Panc1 (cell line): ENCODE results near the gene ORC3. TPM values are rescaled to one million over a fixed set of nuclear protein-coding genes. Genes with fewer than 3 reads are reported as not detected.

Experiments used
- ATAC-seq: fragments of 200-7000 bp; cut with Tn5 transposase; 2 replicates; pipeline ENCODE4 v1.9.1; 2020; ENCODE audit warnings: mild to moderate bottlenecking, moderate library complexity
- BruUV-seq: library from RNA; stranded (reverse); fragments of 400-500 nt; replicated peaks from 2 replicates; lab custom pipeline; 2021; lab: Mats Ljungman, UMichigan
- CTCF ChIA-PET: fragments of 300-600 bp; sonication (Branson Sonifier 250); formaldehyde crosslinking; loops from one replicate; lab custom pipeline; 2022; ENCODE audit warnings: antibody characterized with exemption; lab: Charles Lee
- POLR2A ChIA-PET: fragments of 300-600 bp; sonication (Branson Sonifier 250); formaldehyde crosslinking; loops from one replicate; lab custom pipeline; 2022; ENCODE audit warnings: antibody characterized with exemption; lab: Charles Lee
- DNase-seq: peaks from one replicate; pipeline ENCODE4 v3.0.0-alpha.2; 2010; ENCODE audit warnings: low read depth, low spot score
- H3K27ac ChIP-seq: 2 replicates; pipeline ENCODE4 v1.5.1; 2011; ENCODE audit warnings: mild to moderate bottlenecking, low read length, inconsistent platforms
- H3K27me3 ChIP-seq: fragments of 200-500 bp; sonication (Bioruptor generic); 2 replicates; pipeline ENCODE4 v1.6.0; 2014; ENCODE audit warnings: low read length, inconsistent platforms; ENCODE audit not compliant: control insufficient read depth, insufficient read depth
- H3K36me3 ChIP-seq: fragments of 200-500 bp; sonication (Bioruptor generic); 2 replicates; pipeline ENCODE4 v1.5.1; 2014; ENCODE audit warnings: inconsistent platforms, mild to moderate bottlenecking, low read length, moderate library complexity; ENCODE audit not compliant: control insufficient read depth, insufficient read depth
- H3K4me1 ChIP-seq: 2 replicates; pipeline ENCODE4 v1.5.1; 2011; ENCODE audit warnings: inconsistent platforms, mild to moderate bottlenecking, low read length, moderate library complexity; ENCODE audit not compliant: control insufficient read depth, insufficient read depth
- H3K4me3 ChIP-seq, 2 experiments: 2 replicates each; pipeline ENCODE4 v1.5.1; 2011 to 2012; ENCODE audit warnings: low read depth in 2 of 2, low read length in 2 of 2, mild to moderate bottlenecking in 2 of 2, inconsistent platforms in 1 of 2, moderate library complexity in 1 of 2
- H3K9me3 ChIP-seq: fragments of 200-500 bp; sonication (Bioruptor generic); 2 replicates; pipeline ENCODE4 v1.5.1; 2014; ENCODE audit warnings: low read depth, mild to moderate bottlenecking, inconsistent platforms, low read length, moderate library complexity; ENCODE audit not compliant: control insufficient read depth, insufficient read depth
- CTCF ChIP-seq: fragments of 450-650 bp; IDR thresholded peaks from 2 replicates; pipeline ENCODE4 v1.5.1; 2017; ENCODE audit warnings: mild to moderate bottlenecking
- POLR2AphosphoS5 ChIP-seq: IDR thresholded peaks from 2 replicates; pipeline ENCODE4 v1.6.1; 2012; ENCODE audit warnings: mild to moderate bottlenecking, low read depth, low read length, moderate library complexity
- REST ChIP-seq, 2 experiments: IDR thresholded peaks; 2 replicates each; pipeline ENCODE4 v1.6.1; 2011 to 2012; ENCODE audit warnings: low read depth in 2 of 2, control low read depth in 1 of 2, low read length in 1 of 2, mild to moderate bottlenecking in 1 of 2, moderate library complexity in 1 of 2; ENCODE audit not compliant: insufficient read depth in 1 of 2
- SIN3A ChIP-seq: IDR thresholded peaks from 2 replicates; pipeline ENCODE4 v1.6.1; 2012; ENCODE audit warnings: low read depth, mild to moderate bottlenecking, low read length, moderate library complexity, borderline replicate concordance; ENCODE audit not compliant: insufficient read depth
- TCF7L2 ChIP-seq: IDR thresholded peaks from 2 replicates; pipeline ENCODE4 v1.6.1; 2011; ENCODE audit warnings: mild to moderate bottlenecking, low read depth, low read length, inconsistent platforms
- in situ Hi-C: cut with HindIII; loops from 2 replicates; pipeline ENCODE4 v1.10.0; 2016; ENCODE audit warnings: low sequenced_read_pairs, low pct_unique_long_range_greater_than_20kb
- intact Hi-C: fragments of 100-400 bp; cut with micrococcal nuclease; formaldehyde crosslinking; loops from one replicate; pipeline ENCODE4 v1.10.0; 2022; ENCODE audit not compliant: unreplicated experiment
- total RNA-seq: library from RNA; stranded (reverse); gene quantifications from one replicate; pipeline ENCODE4 v1.2.1, GENCODE V29; 2021; ENCODE audit not compliant: unreplicated experiment

The ORC3 gene
- total RNA-seq, 1 experiment from 2014 or later: 36.9 TPM

DNA sequence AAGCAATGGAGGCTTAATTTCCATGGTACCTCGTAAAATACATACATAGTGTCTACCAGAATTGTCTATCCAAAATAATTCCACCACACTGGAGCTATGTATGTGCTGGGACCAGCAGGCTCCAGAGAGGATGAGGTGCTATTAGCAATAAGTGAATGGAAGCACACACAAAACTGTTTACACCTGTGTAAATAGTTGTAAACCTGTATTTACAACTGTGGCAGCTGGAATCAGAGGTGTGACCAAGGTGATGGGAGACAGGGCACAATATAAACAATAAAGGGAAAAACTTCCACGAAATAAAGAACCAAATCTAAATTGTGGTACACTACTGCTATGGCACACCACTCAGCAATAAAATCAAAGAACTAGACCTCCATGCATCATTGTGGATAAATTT lies 14.5 kb upstream of the ORC3 start:
- Histone ChIP-seq H3K27me3 (no peaks in the 10 kb centered on the region), H3K36me3 (no peaks in the 10 kb centered on the region; the same call in 1 of the 2 replicates), H3K4me3 (no peak overlapping the region), H3K4me1 (peaks cover 5% of the 10 kb centered on the region; the same call in 1 of the 2 replicates), H3K27ac (no peak overlapping the region), H3K9me3 (no peaks in the 10 kb centered on the region)
- intact Hi-C loops (loop anchor here (10.0 kb wide), 1 partner anchor 751 kb away; no protein-coding TSS in a partner anchor), in situ Hi-C loops (no loop called here)
- ATAC-seq: no peak
- BruUV-seq: no TSS peak
- CTCF ChIA-PET: no interaction called here
- TF ChIP-seq SIN3A (no peak), CTCF (no peak), POLR2AphosphoS5 (no peak), REST (IDR thresholded peaks at IDR 0.05; ENCODE audit: insufficient read depth in 1 of 2, low read depth in 2 of 2, low read length in 1 of 2) (no peak), TCF7L2 (no peak)
- DNase-seq: no peak
- POLR2A ChIA-PET: no interaction called here

GRCh38 chr6:87583822-87584221 lies 6.1 kb upstream of the ORC3 start:
- Histone ChIP-seq H3K36me3 (peaks cover 3% of the 10 kb centered on the region; the same call in 1 of the 2 replicates), H3K27ac (no peak overlapping the region), H3K4me3 (no peak overlapping the region), H3K27me3 (no peaks in the 10 kb centered on the region), H3K4me1 (peaks cover 2% of the 10 kb centered on the region; the same call in 1 of the 2 replicates), H3K9me3 (no peaks in the 10 kb centered on the region)
- TF ChIP-seq TCF7L2 (no peak), CTCF (no peak), REST (IDR thresholded peaks at IDR 0.05; ENCODE audit: insufficient read depth in 1 of 2, low read depth in 2 of 2, low read length in 1 of 2) (no peak), POLR2AphosphoS5 (no peak), SIN3A (no peak)
- intact Hi-C loops (no loop called here), in situ Hi-C loops (no loop called here)
- ATAC-seq (no peak), DNase-seq (no peak)
- ChIA-PET CTCF (interaction anchor here (0.6 kb wide), 1 partner anchor 348 kb away, joined by 4 read pairs; no protein-coding TSS in a partner anchor), POLR2A (interaction anchor here (0.6 kb wide), 1 partner anchor 396 kb away, joined by 3 read pairs; no protein-coding TSS in a partner anchor)
- no TSS peak for BruUV-seq
